BJ (cell line): ENCODE measurements around the gene CHRNA3. TPM values are rescaled to one million over a fixed set of nuclear protein-coding genes. Genes with fewer than 3 reads are reported as not detected.

Experiments
- CTCF ChIA-PET: fragments of 350-600 bp; formaldehyde crosslinking; extraction: SDS; loops from one replicate; lab custom pipeline; 2021; ENCODE audit warnings: antibody characterized with exemption, inconsistent platforms; lab: Yijun Ruan, JAX
- POLR2A ChIA-PET: fragments of 300-600 bp; sonication (Branson Sonifier 250); formaldehyde crosslinking; extraction: SDS; loops from one replicate; lab custom pipeline; 2021; ENCODE audit warnings: antibody characterized with exemption; lab: Charles Lee
- DNase-seq: peaks from one replicate; pipeline ENCODE4 v3.0.0-alpha.2; 2011; ENCODE audit warnings: low read depth
- H3K27me3 ChIP-seq: 2 replicates; pipeline ENCODE4 v1.6.0; 2011; ENCODE audit warnings: low read length; ENCODE audit not compliant: control insufficient read depth, insufficient read depth
- H3K36me3 ChIP-seq: 2 replicates; pipeline ENCODE4 v1.5.1; 2011; ENCODE audit warnings: low read length; ENCODE audit not compliant: control insufficient read depth, insufficient read depth
- H3K4me3 ChIP-seq: 2 replicates; pipeline ENCODE4 v1.5.1; 2011; ENCODE audit warnings: low read depth, mild to moderate bottlenecking, control low read depth, low read length
- polyA plus RNA-seq: library from polyadenylated mRNA; depleted of rRNA; stranded (reverse); fragments of >200 nt; gene quantifications from 2 replicates; pipeline ENCODE4 v1.2.3, GENCODE V29; 2011
- TF ChIP-seq, protein P1 (sequence below): IDR thresholded peaks from 2 replicates; pipeline ENCODE4 v1.5.1; 2011; ENCODE audit warnings: low read depth, mild to moderate bottlenecking, control low read depth, inconsistent platforms, low read length, moderate library complexity; ENCODE audit not compliant: insufficient read depth

The CHRNA3 gene
- polyA plus RNA-seq, 1 experiment: not detected

DNA sequence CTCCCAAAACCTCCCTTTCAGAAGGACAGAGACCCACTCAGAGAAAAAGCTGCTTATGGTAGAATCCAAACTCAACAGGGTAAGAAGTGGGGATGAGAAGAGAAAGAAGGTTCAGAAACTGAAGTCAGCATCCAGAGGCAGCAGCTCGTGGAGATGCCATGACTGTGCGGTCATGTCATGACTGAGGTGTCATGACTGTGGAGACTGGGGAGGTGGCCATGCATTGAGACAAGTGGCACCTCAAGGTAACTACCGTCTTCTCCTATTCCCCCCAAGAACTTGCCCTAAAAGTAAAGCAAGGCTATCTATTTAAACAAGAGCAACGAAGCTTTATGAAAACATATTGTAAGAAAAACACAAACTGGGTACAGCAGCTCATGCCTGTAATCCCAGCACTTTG lies 15.1 kb downstream of the CHRNA3 start:
- H3K27me3 ChIP-seq: no peaks in the 10 kb centered on the region
- DNase-seq: no peak
- ChIA-PET CTCF (interaction anchor here (0.6 to 1.7 kb wide), 2 partner anchors 11 to 104 kb away, joined by 3 to 7 read pairs; no protein-coding TSS in a partner anchor), POLR2A (no interaction called here)
- no peak overlapping the region for H3K4me3 ChIP-seq
- no peaks in the 10 kb centered on the region for H3K36me3 ChIP-seq
- TF ChIP-seq, protein P1, sequence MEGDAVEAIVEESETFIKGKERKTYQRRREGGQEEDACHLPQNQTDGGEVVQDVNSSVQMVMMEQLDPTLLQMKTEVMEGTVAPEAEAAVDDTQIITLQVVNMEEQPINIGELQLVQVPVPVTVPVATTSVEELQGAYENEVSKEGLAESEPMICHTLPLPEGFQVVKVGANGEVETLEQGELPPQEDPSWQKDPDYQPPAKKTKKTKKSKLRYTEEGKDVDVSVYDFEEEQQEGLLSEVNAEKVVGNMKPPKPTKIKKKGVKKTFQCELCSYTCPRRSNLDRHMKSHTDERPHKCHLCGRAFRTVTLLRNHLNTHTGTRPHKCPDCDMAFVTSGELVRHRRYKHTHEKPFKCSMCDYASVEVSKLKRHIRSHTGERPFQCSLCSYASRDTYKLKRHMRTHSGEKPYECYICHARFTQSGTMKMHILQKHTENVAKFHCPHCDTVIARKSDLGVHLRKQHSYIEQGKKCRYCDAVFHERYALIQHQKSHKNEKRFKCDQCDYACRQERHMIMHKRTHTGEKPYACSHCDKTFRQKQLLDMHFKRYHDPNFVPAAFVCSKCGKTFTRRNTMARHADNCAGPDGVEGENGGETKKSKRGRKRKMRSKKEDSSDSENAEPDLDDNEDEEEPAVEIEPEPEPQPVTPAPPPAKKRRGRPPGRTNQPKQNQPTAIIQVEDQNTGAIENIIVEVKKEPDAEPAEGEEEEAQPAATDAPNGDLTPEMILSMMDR: no peak

DNA sequence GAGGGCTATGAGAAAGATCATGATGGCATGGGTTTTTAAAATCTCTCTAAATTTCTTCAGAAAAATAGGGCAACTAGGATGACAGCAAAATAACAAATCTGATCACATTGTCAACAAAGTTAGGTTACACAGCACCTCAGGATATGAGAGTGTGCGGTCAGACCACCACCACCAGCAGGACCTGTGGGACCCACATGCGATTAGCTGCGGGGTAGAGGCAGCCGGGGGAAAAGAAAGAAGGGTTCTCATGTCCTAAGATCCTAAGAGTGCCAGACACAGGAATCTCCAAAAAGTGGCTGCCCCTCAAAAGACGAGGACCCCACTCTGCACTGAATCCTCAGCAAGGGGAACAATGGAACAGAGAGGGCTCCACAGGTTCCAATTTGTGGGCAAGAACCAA lies 15.6 kb downstream of the CHRNA3 start:
- POLR2A ChIA-PET: no interaction called here
- Histone ChIP-seq H3K36me3 (no peaks in the 10 kb centered on the region), H3K4me3 (no peak overlapping the region), H3K27me3 (no peaks in the 10 kb centered on the region)
- DNase-seq: no peak
- TF ChIP-seq, protein P1: no peak
- CTCF ChIA-PET: interaction anchor here (1.4 to 1.7 kb wide), 2 partner anchors 11 to 104 kb away, joined by 5 to 7 read pairs; no protein-coding TSS in a partner anchor

DNA sequence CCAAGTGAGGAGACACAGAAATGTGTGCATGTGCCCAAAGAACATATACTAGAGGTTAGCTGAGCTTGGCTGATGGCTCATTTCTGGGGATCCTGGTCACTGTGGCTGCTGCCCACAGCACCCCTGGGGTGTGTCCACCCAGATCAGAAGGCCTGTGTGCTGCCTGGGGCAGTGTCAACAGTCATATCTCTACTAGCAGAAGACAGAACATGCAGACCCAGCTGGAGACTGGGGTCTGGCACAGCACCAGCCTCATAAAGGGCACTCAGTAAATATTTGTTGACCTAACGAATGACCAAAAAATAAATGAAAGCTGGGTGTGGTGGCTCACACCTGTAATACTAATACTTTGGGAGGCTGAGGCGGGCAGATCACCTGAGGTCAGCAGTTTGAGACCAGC lies 16.4 kb downstream of the CHRNA3 start:
- no peaks in the 10 kb centered on the region for H3K36me3 ChIP-seq
- ChIA-PET CTCF (interaction anchor here (1.1 to 1.4 kb wide), 2 partner anchors 12 to 14 kb away, joined by 4 to 5 read pairs; no protein-coding TSS in a partner anchor), POLR2A (no interaction called here)
- no peaks in the 10 kb centered on the region for H3K27me3 ChIP-seq
- no peak for DNase-seq
- H3K4me3 ChIP-seq: no peak overlapping the region
- TF ChIP-seq, protein P1: no peak

- no peak for DNase-seq
- CTCF ChIA-PET: no interaction called here
- TF ChIP-seq, protein P1: no peak
- Histone ChIP-seq H3K27me3 (no peaks in the 10 kb centered on the region), H3K4me3 (no peak overlapping the region), H3K36me3 (no peaks in the 10 kb centered on the region)
- POLR2A ChIA-PET: interaction anchor here (0.6 kb wide), 1 partner anchor 648 kb away, joined by 3 read pairs; no protein-coding TSS in a partner anchor
Measured at GRCh38 chr15:78603467-78603866, 17.3 kb downstream of the CHRNA3 start.

DNA sequence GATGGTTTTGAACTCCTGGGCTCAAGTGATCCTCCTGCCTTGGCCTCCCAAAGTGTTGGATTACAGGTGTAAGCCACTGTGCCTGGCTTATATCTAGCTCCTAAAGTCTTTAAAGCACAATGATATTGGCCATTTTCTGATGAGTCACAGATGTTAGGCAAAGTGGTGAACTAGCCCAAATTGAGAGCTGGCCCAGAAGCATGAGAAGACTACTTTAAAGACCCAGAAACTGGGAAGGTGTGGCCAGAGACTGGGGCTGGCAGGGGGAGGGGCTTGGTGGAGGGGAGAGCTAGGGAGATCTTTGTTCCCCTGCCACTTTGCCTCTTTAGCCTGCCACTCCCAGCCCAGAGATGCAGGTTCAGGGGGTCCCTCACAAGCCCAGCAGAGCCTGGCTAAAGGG lies 21.6 kb downstream of the CHRNA3 start:
- POLR2A ChIA-PET: no interaction called here
- CTCF ChIA-PET: interaction anchor here (0.7 to 2.3 kb wide), 3 partner anchors 19 to 40 kb away, joined by 3 to 7 read pairs (median 3); no protein-coding TSS in a partner anchor
- TF ChIP-seq, protein P1: no peak

More for the DNA sequence above, 21.6 kb downstream of the CHRNA3 start:
- H3K27me3 ChIP-seq: no peaks in the 10 kb centered on the region
- no peaks in the 10 kb centered on the region for H3K36me3 ChIP-seq
- no peak for DNase-seq
- no peak overlapping the region for H3K4me3 ChIP-seq
